Mucosa of descending colon (tissue), 3 donors: ENCODE measurements around the gene UNC5C. TPM values are rescaled to one million over a fixed set of nuclear protein-coding genes. Genes with fewer than 3 reads are reported as not detected.

Experiments used
- ATAC-seq: fragments of 200-7000 bp; cut with Tn5 transposase; one replicate; pipeline ENCODE4 v1.9.1; 2020; ENCODE audit warnings: mild to moderate bottlenecking, moderate library complexity
- DNase-seq, 3 donors: peaks; one replicate each; pipeline ENCODE4 v3.0.0-alpha.2; 2020
- H3K36me3 ChIP-seq: fragments of 200-600 bp; one replicate; pipeline ENCODE4 v1.8.0; 2021; ENCODE audit warnings: low read depth, mild to moderate bottlenecking
- H3K4me1 ChIP-seq: fragments of 200-600 bp; one replicate; pipeline ENCODE4 v1.8.0; 2021; ENCODE audit warnings: low read depth, mild to moderate bottlenecking
- H3K4me3 ChIP-seq: fragments of 200-600 bp; one replicate; pipeline ENCODE4 v1.8.0; 2021; ENCODE audit warnings: mild to moderate bottlenecking
- H3K9me3 ChIP-seq: fragments of 200-600 bp; one replicate; pipeline ENCODE4 v1.8.0; 2021; ENCODE audit warnings: mild to moderate bottlenecking
- CTCF ChIP-seq: fragments of 200-600 bp; IDR thresholded peaks from one replicate; pipeline ENCODE4 v1.8.0; 2022; ENCODE audit warnings: antibody characterized with exemption, mild to moderate bottlenecking
- intact Hi-C, 2 donors: fragments of 100-400 bp; cut with DNase I in 1 of 2; cut with micrococcal nuclease in 1 of 2; formaldehyde crosslinking; loops; one replicate each; pipeline versions ENCODE4 v1.11.0 to v1.11.1; 2022; cut with DNase I, micrococcal nuclease
- total RNA-seq, 3 donors: library from RNA; stranded (reverse); fragmentation: NEBNext Ultra II Directional in 2 of 3; extraction: Animal tissue kit (Norgen Biotek cat#: 25700) in 2 of 3; gene quantifications; one replicate each; pipeline versions ENCODE4 v1.2.1 to v1.2.4, GENCODE V29; 2021 to 2023
- donor health status: DM: no; HTN: no; CAD: no; lungs with moderate emphysema.
- donor health status: DM: no; HTN: no; CAD: no.
- donor health status: DM: no; HTN: yes; CAD: no.

The UNC5C gene
- total RNA-seq, 3 donors from 2014 or later, result 3.1 to 7.2 (median 4.6) TPM

- H3K9me3 ChIP-seq, result no peaks in the 10 kb centered on the region
- H3K4me1 ChIP-seq, result no peaks in the 10 kb centered on the region
- intact Hi-C loops, result no loop called here
- no peak overlapping the region for H3K4me3 ChIP-seq
- ATAC-seq (no peak), DNase-seq (no peak)
- no peaks in the 10 kb centered on the region for H3K36me3 ChIP-seq
- no peak for TF ChIP-seq CTCF
Observed at GRCh38 chr4:95532305-95532704, 16.5 kb downstream of the UNC5C start.

GRCh38 chr4:95531141-95531540 lies 17.6 kb downstream of the UNC5C start:
- intact Hi-C loops, result no loop called here
- Histone ChIP-seq H3K9me3 (no peaks in the 10 kb centered on the region), H3K4me1 (no peaks in the 10 kb centered on the region), H3K4me3 (no peak overlapping the region), H3K36me3 (no peaks in the 10 kb centered on the region)
- no peak for TF ChIP-seq CTCF
- DNase-seq (no peak), ATAC-seq (no peak)

- no peak for TF ChIP-seq CTCF
- ATAC-seq, result no peak
- intact Hi-C loops, result no loop called here
Observed at GRCh38 chr4:95529946-95530345, 18.8 kb downstream of the UNC5C start.

GRCh38 chr4:95528388-95528948 lies 20.3 kb downstream of the UNC5C start:
- Histone ChIP-seq H3K4me3 (no peak overlapping the region), H3K4me1 (no peaks in the 10 kb centered on the region), H3K36me3 (no peaks in the 10 kb centered on the region), H3K9me3 (no peaks in the 10 kb centered on the region)
- ATAC-seq (no peak), DNase-seq (no peak)
- intact Hi-C loops, result no loop called here
- no peak for TF ChIP-seq CTCF

More at GRCh38 chr4:95529946-95530345, 18.8 kb downstream of the UNC5C start:
- no peaks in the 10 kb centered on the region for H3K36me3 ChIP-seq
- H3K4me1 ChIP-seq, result no peaks in the 10 kb centered on the region
- DNase-seq, result no peak
- H3K9me3 ChIP-seq, result no peaks in the 10 kb centered on the region
- no peak overlapping the region for H3K4me3 ChIP-seq

GRCh38 chr4:95526075-95526474 lies 22.7 kb downstream of the UNC5C start:
- no peak for TF ChIP-seq CTCF
- H3K4me3 ChIP-seq, result no peak overlapping the region
- no peaks in the 10 kb centered on the region for H3K36me3 ChIP-seq
- no peaks in the 10 kb centered on the region for H3K4me1 ChIP-seq
- ATAC-seq, result no peak
- no peak for DNase-seq
- intact Hi-C loops, result no loop called here
- H3K9me3 ChIP-seq, result no peaks in the 10 kb centered on the region

GRCh38 chr4:95524729-95525128 lies 24.0 kb downstream of the UNC5C start:
- Histone ChIP-seq H3K4me3 (no peak overlapping the region), H3K4me1 (no peaks in the 10 kb centered on the region), H3K36me3 (no peaks in the 10 kb centered on the region), H3K9me3 (no peaks in the 10 kb centered on the region)
- DNase-seq (no peak), ATAC-seq (no peak)
- TF ChIP-seq CTCF, result no peak
- intact Hi-C loops, result no loop called here
